ENCODE results near the gene CNFN. TPM values are rescaled to one million over a fixed set of nuclear protein-coding genes. Genes with fewer than 3 reads are reported as not detected.

The CNFN gene
- total RNA-seq, 1 donor from 2014 or later, result 2.8 TPM

- no peak overlapping the region for H3K4me3 Mint-ChIP-seq (ENCODE audit: unreplicated experiment)
- TF ChIP-seq, protein P1, sequence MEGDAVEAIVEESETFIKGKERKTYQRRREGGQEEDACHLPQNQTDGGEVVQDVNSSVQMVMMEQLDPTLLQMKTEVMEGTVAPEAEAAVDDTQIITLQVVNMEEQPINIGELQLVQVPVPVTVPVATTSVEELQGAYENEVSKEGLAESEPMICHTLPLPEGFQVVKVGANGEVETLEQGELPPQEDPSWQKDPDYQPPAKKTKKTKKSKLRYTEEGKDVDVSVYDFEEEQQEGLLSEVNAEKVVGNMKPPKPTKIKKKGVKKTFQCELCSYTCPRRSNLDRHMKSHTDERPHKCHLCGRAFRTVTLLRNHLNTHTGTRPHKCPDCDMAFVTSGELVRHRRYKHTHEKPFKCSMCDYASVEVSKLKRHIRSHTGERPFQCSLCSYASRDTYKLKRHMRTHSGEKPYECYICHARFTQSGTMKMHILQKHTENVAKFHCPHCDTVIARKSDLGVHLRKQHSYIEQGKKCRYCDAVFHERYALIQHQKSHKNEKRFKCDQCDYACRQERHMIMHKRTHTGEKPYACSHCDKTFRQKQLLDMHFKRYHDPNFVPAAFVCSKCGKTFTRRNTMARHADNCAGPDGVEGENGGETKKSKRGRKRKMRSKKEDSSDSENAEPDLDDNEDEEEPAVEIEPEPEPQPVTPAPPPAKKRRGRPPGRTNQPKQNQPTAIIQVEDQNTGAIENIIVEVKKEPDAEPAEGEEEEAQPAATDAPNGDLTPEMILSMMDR (IDR thresholded peaks at IDR 0.05; ENCODE audit: partially characterized antibody, unreplicated experiment), result no peak
- DNase-seq, result no peak
- H3K27me3 Mint-ChIP-seq (ENCODE audit: unreplicated experiment), result peaks cover 5% of the 10 kb centered on the region
- peaks cover 17% of the 10 kb centered on the region for H3K4me1 Mint-ChIP-seq (ENCODE audit: low read depth, unreplicated experiment)
- H3K36me3 Mint-ChIP-seq (ENCODE audit: unreplicated experiment), result peaks cover 15% of the 10 kb centered on the region
- H3K9me3 Mint-ChIP-seq (ENCODE audit: unreplicated experiment), result peaks cover 8% of the 10 kb centered on the region
- H3K27ac Mint-ChIP-seq (ENCODE audit: unreplicated experiment), result peak overlapping the region; percentile 94
Measured at GRCh38 chr19:42367929-42368328, 22.2 kb downstream of the CNFN start.

DNA sequence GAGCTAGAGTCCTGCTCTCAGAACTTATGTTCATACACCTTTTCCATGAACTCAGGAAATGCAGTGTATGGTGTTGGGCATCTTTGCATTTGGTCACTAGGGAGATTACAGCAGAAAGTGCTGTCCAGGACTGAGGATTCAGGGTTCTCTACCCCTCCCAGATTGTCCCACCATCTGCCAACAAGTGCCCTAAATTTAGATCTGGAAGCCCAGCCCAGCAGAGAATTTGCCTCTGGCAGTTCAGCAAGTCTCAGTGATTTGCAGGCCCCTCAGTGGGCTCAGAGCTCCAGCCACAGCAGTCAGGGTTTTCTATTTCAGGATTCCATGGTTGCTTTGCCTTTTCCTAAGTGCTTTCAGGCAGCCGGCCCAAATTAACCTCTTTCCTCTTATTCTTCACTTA is 23.4 kb downstream of the CNFN start:
- Mint-ChIP-seq H3K4me1 (ENCODE audit: low read depth, unreplicated experiment) (peaks cover 17% of the 10 kb centered on the region), H3K27ac (ENCODE audit: unreplicated experiment) (peak overlapping the region; percentile 94), H3K9me3 (ENCODE audit: unreplicated experiment) (peaks cover 8% of the 10 kb centered on the region)

DNA sequence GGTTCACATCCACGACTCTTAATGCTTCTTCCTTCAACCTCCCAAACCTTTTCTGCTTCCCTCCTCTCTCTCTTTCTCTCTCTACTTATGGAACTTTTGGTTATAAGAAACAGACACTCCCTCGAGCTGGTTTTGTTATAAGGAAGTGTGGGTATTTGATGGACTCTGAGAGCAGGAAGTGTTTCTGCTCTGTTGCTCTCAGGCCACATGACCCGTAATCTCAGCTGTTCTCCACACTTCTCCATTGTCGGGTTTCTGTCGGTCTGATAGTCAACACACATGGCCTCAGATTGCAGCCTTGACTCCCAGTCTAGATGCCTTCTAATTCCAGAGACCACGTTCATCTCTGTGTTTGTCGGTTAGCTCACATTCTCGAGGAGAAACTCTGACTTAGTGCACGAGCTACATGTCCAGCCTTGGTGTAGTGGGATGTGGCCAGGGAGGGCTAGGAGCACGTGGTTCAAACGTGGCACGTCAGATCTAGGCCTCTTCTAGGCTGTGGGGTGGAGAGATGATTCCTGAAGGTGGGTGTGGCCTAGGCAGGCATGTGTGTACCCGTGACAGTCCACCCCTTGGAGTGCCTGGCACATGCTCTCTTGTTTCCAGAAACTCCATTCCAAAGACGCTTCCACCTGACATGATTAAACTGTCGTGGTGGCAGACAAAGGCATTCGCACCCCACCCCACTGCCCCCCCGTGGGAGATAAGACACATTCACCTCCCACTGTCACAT is 26.3 kb downstream of the CNFN start:
- peaks cover 15% of the 10 kb centered on the region for H3K4me1 Mint-ChIP-seq (ENCODE audit: low read depth, unreplicated experiment)
- peaks cover 6% of the 10 kb centered on the region for H3K9me3 Mint-ChIP-seq (ENCODE audit: unreplicated experiment)
- no peaks in the 10 kb centered on the region for H3K27me3 Mint-ChIP-seq (ENCODE audit: unreplicated experiment)
- no peak overlapping the region for H3K4me3 Mint-ChIP-seq (ENCODE audit: unreplicated experiment)
- no peak overlapping the region for H3K27ac Mint-ChIP-seq (ENCODE audit: unreplicated experiment)
- no peak for DNase-seq
- H3K36me3 Mint-ChIP-seq (ENCODE audit: unreplicated experiment), result peaks cover 15% of the 10 kb centered on the region
- TF ChIP-seq, protein P1 (IDR thresholded peaks at IDR 0.05; ENCODE audit: partially characterized antibody, unreplicated experiment), result no peak

More for the DNA sequence above, 23.4 kb downstream of the CNFN start:
- no peak for DNase-seq
- Mint-ChIP-seq H3K36me3 (ENCODE audit: unreplicated experiment) (peaks cover 15% of the 10 kb centered on the region), H3K4me3 (ENCODE audit: unreplicated experiment) (peak overlapping the region; percentile 84), H3K27me3 (ENCODE audit: unreplicated experiment) (peaks cover 2% of the 10 kb centered on the region)
- TF ChIP-seq, protein P1 (IDR thresholded peaks at IDR 0.05; ENCODE audit: partially characterized antibody, unreplicated experiment), result no peak

GRCh38 chr19:42362891-42363440 is 27.1 kb downstream of the CNFN start:
- Mint-ChIP-seq H3K27me3 (ENCODE audit: unreplicated experiment) (no peaks in the 10 kb centered on the region), H3K4me3 (ENCODE audit: unreplicated experiment) (no peak overlapping the region), H3K4me1 (ENCODE audit: low read depth, unreplicated experiment) (peaks cover 15% of the 10 kb centered on the region), H3K9me3 (ENCODE audit: unreplicated experiment) (peaks cover 6% of the 10 kb centered on the region), H3K27ac (ENCODE audit: unreplicated experiment) (peak overlapping the region; percentile 59), H3K36me3 (ENCODE audit: unreplicated experiment) (peaks cover 15% of the 10 kb centered on the region)
- no peak for DNase-seq
- TF ChIP-seq, protein P1 (IDR thresholded peaks at IDR 0.05; ENCODE audit: partially characterized antibody, unreplicated experiment), result no peak

DNA sequence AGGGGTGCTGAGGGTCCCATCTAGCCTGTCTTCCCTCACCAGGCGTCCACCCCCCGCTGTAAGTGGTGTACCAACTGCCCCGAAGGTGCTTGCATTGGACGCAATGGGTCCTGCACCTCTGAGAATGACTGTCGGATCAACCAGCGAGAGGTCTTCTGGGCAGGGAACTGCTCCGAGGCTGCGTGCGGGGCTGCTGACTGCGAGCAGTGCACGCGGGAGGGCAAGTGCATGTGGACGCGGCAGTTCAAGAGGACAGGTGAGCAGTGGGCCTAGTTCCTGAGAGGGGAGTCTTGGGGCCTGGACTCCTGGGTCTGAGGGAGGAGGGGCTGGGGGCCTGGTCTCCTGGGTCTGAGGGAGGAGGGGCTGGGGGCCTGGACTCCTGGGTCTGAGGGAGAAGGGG is 27.8 kb downstream of the CNFN start:
- Mint-ChIP-seq H3K4me3 (ENCODE audit: unreplicated experiment) (no peak overlapping the region), H3K36me3 (ENCODE audit: unreplicated experiment) (peaks cover 10% of the 10 kb centered on the region), H3K4me1 (ENCODE audit: low read depth, unreplicated experiment) (peaks cover 17% of the 10 kb centered on the region), H3K27ac (ENCODE audit: unreplicated experiment) (no peak overlapping the region), H3K27me3 (ENCODE audit: unreplicated experiment) (no peaks in the 10 kb centered on the region), H3K9me3 (ENCODE audit: unreplicated experiment) (peaks cover 6% of the 10 kb centered on the region)
- TF ChIP-seq, protein P1 (IDR thresholded peaks at IDR 0.05; ENCODE audit: partially characterized antibody, unreplicated experiment), result no peak
- DNase-seq, result no peak

Data from glutamatergic neuron (in vitro differentiated cells).